Frontal cortex (tissue), 4 donors: Measurements from ENCODE around the gene RESF1. TPM values are rescaled to one million over a fixed set of nuclear protein-coding genes. Genes with fewer than 3 reads are reported as not detected.
"Not testable (repeated sequence)": the region's sequence is repeated elsewhere in the genome, so short reads cannot be mapped to it uniquely, and the experiment has no call there.

Experiments used
- DNase-seq, 2 donors: peaks; one replicate each; pipeline ENCODE4 v3.0.0; 2012; ENCODE audit warnings: low spot score in 2 of 2
- FAIRE-seq: peaks from 2 replicates; lab custom pipeline; 2012; peaks lifted over from hg19 to GRCh38; lab: Jason Lieb, UNC
- total RNA-seq: library from RNA; depleted of rRNA; stranded (reverse); fragments of >200 nt; gene quantifications from one replicate; pipeline ENCODE4 v1.2.3, GENCODE V29; 2014
- donor health status: control.
- donor health status: control.
- donor health status: control.

Gene RESF1, protein sequence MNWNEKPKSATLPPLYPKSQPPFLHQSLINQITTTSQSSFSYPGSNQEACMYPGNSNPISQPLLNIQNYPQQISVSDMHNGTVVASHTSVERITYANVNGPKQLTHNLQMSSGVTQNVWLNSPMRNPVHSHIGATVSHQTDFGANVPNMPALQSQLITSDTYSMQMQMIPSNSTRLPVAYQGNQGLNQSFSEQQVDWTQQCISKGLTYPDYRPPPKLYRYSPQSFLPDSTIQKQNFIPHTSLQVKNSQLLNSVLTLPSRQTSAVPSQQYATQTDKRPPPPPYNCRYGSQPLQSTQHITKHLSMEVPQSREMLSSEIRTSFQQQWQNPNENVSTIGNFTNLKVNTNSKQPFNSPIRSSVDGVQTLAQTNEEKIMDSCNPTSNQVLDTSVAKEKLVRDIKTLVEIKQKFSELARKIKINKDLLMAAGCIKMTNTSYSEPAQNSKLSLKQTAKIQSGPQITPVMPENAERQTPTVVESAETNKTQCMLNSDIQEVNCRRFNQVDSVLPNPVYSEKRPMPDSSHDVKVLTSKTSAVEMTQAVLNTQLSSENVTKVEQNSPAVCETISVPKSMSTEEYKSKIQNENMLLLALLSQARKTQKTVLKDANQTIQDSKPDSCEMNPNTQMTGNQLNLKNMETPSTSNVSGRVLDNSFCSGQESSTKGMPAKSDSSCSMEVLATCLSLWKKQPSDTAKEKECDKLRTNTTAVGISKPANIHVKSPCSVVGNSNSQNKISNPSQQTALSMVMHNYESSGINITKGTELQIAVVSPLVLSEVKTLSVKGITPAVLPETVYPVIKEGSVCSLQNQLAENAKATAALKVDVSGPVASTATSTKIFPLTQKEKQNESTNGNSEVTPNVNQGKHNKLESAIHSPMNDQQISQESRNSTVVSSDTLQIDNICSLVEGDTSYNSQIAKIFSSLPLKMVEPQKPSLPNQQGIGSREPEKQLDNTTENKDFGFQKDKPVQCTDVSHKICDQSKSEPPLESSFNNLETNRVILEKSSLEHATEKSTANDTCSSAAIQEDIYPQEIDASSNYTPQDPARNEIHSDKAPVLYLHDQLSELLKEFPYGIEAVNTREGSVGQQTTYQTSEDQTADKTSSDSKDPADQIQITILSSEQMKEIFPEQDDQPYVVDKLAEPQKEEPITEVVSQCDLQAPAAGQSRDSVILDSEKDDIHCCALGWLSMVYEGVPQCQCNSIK (N-terminal part only)
- 59.1 TPM for total RNA-seq

DNA sequence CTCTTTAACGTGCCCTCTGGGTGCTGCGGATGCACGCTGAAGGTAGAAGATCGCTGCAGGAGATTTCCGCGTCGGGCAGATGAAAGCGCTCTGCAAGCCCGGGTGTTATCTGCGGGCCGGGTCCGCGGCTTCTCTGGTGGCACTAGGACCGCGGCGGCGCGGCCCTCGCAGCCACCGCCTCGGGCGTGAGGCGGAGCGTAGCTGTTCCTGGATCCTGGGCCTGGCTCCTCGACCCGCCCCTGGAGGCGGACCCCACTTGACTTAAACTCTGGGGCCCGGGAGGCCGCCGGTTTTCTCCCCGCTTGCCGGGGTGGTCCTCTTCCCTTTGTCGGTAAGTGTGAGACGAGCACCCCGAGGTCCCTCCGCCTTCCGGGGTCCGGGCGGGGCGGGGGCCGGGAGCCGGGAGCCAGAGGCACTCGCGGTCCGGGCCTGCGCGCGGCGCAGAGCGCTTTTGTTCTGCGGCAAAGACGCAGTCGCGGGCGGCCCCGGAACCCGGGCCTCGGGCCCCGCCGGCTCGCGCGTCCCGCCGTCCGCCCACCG lies at the start of gene RESF1:
TSS of gene RESF1 (plus strand) at position 255 of the 540 bp plus-strand sequence. CDS start 21,541 bp downstream, outside the sequence.
- DNase-seq (peak; percentile 84 to 85), FAIRE-seq (no peak)

DNA sequence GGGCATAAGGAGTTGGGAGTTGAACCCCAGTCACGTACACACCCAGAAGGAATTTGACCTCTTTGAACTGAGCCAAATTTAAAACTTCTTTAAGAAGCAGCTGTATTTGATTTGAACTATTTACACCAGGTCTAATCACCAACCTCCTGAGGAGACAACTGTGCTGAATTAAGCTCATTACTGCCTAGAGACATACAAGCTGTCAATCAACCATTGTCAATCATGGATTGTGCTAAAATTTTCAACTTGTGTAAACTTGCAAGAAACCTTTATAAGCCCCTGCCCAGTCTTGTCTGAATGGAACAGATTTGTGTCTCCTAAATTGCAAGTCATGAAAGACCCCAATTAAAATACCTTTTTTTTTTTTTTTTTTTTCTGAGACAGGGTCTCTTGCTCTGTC lies 44.3 kb upstream of the RESF1 start:
- FAIRE-seq (no peak), DNase-seq (no peak)

DNA sequence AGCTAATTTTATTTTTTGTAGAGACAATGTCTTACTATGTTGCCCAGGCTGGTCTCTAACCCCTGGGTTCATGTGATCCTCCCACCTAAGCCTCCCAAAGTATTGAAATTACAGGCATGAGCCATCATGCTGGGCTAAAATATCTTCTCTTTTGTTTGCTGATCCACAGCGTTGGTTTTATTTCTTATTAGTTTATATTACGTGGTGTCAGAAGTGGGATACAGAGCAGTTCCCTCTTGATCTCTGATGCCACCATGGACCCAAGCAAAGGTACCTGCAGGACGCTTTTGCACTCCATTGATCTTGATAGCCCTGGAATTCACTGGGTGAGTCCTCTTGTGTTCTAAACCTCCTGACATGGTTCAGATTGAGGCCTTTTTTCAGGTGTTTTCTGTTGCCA lies 43.8 kb upstream of the RESF1 start:
- DNase-seq (no peak), FAIRE-seq (no peak)

DNA sequence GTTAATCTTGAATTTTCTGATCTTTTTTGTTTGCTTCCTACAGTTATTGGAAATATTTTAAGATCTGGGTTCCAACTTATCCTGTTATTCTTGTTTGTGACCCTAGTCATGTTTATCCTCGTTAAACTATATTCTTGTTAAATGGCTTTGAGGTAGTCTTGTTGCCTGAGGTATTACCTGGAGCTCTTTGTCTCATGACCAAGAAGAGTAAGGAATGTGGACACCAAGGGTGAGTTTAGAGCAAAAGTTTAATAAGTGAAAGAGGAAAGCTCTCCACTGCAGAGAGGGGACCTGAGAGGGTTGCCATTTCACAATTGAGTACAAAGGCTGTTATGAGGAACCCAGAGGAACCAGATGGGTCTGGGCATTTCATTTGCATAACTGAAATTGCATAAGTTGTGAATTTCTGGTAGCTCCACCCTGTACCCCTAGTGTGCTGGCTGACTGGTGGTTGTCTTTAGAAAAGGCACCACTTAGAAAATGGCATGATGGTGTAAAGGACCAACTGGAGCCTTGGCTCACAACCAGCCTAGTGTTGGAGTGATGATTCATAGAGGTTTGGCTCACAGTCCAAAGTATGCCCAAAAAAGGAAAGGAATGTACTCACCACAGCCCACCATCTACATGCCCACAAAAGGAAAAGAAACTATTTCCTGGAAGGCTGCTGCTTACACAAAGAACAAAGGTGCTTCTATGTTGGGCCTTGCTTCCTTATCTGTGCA lies 36.7 kb upstream of the RESF1 start:
- FAIRE-seq (no peak), DNase-seq (no peak)

DNA sequence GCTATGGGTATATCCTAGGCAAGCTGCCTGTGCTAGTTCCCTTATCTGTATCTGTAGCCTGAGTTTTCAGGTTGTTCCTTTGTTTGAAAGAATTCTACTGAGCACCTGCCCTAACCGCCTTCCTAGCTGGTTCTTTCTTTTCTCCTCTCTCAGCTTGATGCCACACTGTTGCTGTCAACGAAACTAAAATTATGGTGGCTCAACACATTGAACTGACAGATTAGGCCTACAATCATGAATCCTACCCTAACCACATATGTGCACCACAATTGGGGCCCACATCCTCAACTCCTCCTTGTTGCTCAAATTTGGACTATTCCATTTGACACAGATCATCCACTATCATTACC lies 36.2 kb upstream of the RESF1 start:
- FAIRE-seq (no peak), DNase-seq (no peak)

DNA sequence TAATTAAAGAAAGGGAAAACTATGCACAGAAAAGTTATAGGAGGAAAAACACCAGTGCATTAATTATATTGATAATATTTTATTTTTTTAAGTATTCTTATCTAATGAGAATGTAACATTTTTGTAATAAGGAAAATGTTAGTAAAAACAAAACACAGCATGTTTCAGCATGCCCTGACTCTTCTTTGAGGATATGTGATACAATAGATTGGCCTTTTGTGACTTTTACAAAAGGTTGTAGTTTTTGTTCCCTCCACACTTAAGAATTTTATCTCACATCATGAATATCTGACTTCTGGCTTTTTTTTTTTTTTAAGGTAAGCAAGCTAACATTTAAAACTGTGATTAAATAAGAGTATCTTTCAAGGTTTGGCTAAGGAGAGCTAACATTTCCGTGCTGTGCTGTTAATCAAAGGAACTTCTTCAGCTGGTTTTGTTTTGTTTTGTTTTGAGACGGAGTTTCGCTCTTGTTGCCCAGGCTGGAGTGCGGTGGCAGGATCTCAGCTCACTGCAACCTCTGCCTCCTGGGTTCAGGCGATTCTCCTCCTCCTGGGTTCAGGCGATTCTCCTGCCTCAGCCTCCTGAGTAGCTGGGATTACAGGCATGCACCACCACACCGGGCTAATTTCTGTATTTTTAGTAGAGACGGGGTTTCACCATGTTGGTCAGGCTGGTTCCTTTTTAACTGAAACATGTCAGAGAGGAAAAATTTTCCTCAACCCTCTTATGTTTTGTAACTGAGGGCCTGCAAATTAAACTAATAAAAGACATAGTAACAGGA lies 30.8 kb upstream of the RESF1 start:
- FAIRE-seq (no peak), DNase-seq (no peak)

DNA sequence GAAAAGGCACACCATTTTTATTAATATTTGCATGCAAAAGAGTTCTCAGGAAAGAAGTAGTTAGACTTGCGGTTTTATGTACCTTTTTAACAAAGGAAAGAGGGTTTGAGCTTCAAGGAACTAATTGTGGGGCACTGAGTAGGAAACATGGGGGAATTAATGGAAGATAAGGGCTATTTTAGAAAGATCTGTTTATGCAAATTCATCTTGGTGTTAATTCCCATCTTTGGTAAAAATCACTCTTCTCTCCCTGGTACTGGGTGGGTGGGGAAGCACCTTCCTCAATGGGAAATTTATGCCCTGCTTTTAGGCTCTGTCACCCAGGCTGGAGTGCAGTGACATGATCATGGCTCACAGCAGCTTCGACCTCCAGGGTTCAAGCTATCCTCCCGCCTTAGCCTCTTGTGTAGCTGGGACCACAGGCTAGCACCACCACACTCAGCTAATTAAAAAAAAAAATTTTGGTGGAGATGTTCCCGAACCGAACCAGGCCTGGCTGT lies 30.1 kb upstream of the RESF1 start:
- FAIRE-seq: no peak

DNA sequence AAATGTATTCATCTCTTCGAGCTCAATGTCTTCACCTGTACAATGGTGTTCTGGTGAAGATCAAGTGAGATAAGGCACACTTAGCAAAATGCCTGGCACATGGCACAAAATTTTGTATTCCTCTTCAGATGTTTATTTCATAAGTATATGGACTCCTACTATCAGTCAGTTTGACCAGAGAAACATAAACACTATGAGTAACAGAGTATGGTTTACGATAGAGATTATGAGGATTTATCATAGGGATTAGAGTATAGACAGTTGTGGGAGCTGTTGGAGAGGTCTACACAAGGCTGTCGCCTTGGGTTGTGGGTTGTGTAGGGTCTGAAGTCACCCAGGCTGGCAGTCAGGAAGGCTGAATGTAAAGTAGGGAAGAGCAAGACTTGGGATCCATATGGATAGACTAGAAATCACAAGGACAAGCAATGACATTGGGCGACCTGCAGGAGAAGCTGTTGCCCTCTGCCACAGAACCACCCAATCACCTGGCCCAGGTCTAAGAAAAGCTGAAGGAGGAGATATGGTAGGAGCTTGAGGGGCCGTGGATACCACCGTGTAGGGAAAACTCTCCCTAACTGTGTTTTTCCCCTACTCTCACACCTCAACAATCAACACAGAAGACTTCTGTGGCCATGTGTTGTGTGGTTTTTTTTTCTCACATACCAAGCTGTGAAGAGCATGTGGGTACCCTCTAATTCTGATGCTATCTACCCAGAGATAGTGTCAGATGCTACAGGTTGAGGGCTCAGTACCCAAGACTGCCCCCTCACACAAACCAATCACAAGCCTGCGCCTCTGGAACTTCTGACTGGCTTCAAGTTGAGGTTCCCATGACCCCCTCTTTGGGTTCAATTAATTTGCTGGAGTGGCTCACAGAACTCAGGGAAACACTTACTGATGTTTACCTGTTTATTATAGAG lies 27.2 kb upstream of the RESF1 start:
- no peak for DNase-seq
- FAIRE-seq: no peak

More for the DNA sequence above, 30.1 kb upstream of the RESF1 start:
- DNase-seq: no peak

DNA sequence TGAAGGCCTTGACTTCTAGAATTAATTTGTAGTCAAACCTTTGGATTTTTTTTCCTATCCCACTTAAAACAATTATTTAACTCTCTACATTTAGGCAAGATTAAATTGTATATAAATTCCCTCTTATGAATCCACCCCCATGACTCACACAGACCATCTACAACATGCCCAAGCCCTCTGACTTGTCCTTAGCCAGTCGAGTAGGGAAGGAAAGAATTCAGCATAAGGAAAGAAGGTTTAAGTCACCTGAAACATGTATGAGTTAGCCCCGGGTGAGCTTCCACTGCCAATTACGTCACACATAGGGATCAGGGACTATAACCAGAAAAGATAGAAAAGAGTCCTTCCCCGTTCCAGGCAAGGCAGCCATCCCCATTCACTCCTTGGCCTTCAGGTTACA lies 14.9 kb upstream of the RESF1 start:
- FAIRE-seq: no peak

DNA sequence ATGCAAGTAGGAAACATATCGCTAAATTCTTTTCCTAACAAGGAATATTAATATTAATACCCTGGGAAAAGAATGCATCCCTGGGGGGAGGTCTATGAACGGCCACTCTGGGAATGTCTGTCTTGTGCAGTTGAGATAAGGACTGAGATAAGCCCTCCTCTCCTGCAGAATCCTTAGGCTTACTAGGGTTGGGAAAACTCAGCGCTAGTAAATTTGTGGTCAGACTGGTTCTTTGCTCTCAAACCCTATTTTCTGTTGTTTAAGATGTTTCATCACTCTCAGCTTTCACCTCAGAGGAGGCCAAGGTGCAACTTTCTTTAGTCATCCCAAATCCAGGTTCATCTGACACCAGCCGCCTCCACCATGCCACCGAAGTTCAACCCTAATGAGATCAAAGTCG lies 11.2 kb upstream of the RESF1 start:
- DNase-seq: no peak
- no peak for FAIRE-seq

More for the DNA sequence above, 14.9 kb upstream of the RESF1 start:
- DNase-seq: no peak

DNA sequence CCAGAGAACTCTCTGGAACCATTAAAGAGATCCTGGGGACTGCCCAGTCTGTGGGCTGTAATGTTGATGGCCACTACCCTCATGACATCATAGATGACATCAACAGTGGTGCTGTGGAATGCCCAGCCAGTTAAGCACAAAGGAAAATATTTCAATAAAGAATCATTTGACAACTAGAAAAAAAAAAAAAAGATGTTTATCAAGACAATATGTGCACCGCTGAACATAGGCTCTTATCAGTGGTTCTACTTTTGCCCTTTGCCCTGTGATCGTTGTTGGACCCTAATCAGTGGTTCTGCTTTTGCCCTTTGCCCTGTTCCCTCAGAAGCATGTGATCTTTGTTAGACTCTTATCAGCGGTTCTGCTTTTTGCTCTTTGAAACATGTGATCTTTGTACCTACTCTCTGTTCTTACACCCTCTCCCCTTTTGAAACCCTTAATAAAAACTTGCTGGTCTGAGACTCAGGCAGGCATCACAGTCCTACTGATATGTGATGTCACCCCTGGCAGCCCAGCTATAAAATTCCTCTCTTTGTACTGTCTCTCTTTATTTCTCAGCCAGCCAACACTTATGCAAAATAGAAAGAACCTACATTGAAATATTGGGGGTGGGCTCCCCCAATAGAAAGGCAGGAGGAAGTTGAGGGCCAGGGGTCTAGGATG lies 10.4 kb upstream of the RESF1 start:
- not testable (repeated sequence) for FAIRE-seq, DNase-seq

DNA sequence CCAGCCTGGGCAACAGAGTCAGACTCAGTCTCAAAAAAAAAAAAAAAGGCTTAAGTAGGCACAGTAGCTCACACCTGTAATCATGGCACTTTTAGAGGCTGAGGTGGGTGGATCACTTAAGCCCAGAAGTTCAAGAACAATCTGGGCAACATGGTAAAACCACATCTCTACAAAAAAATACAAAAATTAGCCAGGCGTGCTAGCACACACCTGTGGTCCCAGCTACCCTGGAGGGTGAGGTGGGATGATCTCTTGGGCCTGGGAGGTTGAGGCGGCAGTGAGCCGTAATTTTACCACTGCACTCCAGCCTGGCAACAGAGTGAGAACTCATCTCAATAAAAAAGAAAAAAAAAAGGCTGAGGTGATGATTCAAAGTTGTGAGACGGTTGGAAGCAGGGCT lies 9.1 kb upstream of the RESF1 start:
- FAIRE-seq (no peak), DNase-seq (no peak)

DNA sequence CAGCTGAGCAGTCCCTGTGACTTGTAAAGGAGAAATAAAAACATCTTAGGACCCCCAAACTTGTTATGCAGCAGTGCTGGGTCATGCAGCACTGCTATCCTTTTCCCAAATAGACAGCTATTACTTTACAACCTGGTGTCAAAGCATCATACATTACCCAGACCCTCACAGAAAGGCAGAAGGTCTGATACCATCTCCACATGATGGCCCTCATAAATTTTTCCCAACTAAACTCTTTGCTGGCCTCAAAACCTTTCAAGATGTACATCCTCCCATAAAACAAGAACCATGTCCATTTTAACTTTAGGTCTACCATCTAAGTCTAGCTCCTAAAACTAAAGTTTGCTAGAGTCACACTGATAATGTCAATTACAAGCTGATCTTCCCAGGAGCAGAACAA lies 8.7 kb upstream of the RESF1 start:
- DNase-seq (no peak), FAIRE-seq (no peak)

DNA sequence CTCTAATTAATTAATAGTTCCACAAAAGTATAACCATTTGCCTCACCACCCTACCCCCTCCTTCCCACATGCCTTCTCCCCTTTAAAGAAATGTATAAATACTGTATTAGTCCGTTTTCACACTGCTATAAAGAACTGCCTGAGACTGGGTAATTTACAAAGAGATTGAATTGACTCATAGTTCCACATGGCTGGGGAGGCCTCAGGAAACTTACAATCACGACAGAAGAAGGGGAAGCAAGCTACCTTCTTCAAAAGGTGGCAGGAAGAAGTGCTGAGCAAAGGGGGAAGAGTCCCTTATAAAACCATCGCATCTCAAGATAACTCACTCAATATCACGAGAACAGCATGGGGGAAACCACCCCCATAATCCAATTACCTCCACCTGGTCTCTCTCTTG lies 8.2 kb upstream of the RESF1 start:
- DNase-seq (no peak), FAIRE-seq (no peak)

DNA sequence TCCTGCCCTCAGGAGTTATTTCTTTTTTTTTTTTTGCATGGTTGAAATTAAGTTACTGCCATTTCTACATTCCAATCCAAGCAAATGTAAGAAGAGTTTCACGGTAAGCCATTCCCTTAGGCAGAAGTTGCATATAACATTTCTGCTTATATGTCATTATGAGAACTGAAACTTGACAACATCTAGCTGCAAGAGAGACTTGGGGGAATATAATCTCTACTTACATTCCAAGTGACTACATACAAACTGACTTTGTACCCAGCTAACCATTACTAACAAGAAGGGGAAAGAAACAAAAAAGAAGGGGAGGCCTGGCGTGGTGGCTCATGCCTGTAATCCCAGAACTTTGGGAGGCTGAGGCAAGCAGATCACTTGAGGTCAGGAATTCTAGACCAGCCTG lies 7.3 kb upstream of the RESF1 start:
- FAIRE-seq: no peak
- no peak for DNase-seq

DNA sequence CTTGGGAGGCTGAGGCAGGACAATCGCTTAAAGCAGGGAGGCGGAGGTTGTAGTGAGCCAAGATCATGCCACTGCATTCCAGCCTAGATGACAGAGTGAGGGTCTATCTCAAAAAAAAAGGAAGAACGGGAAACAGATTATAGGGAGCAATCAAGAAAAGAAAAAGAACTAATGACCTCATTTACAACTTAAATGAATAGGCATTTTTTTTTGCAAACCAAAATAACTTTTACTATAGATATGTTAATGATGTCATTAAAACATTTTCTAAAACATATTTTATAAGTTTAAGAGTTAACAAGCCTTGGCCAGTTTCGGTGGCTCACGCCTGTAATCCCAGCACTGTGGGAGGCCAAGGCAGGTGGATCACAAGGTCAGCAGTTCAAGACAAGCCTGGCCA lies 6.8 kb upstream of the RESF1 start:
- no peak for DNase-seq
- no peak for FAIRE-seq
